Measurements from ENCODE around the gene PRICKLE4. TPM values are rescaled to one million over a fixed set of nuclear protein-coding genes. Genes with fewer than 3 reads are reported as not detected.
A peak's percentile ranks its signal among the peaks of the same experiment; 100 is the strongest.

PRICKLE4 gene
- total RNA-seq, 1 donor = not detected

DNA sequence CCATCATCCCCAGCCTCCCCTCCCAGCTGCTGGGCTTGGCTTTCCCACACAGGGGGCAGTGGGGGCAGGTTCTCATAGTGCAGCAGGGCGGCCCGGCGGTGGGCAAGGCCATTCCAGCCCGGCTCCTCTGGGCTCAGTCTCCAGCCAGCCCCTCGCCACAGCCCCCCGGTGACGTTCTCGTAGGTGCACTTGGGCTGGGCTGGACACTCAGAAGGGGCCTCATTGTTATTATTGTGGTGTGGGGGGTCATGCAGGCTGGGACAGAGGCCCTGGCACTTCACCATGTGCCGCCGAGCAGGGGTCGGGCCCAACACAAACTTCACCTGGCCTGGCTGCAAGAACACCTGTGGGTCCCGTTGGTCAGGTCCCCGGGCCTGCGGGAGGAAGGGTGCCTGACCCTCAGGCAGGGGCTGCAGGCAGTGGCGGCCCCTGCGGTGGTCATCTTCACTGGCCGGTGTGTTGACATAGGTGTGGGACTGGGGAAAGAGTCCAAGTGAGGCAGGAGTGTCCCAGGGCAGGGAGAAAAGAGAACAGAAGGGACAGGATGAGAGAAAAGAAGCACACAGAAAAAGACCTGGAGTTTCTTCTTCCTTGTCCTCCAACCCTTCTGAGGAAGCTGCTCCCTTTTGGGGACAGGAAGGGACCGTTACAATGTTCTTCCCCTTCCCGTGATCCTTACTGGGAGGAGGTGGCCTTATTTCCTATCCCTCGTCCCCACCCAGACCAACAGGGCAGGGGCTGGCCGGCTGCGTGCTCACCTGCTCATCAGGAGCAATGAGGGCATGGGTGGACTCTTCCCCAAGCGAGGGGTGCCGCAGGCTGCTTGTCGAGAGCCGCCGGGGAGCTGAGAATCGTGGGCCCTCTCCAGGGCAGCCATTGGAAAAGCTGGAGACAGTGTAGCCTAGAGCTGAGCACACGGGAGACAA lies 9.3 kb upstream of the PRICKLE4 start:
- Histone ChIP-seq H3K4me2 (ENCODE audit: insufficient read depth, low read length) (no peak overlapping the region), H3K36me3 (ENCODE audit: insufficient read depth, low read length) (peaks cover 38% of the 10 kb centered on the region), H2AFZ (ENCODE audit: low read length) (no peak overlapping the region), H3K9me3 (ENCODE audit: low read depth, low read length) (no peaks in the 10 kb centered on the region), H3K4me1 (ENCODE audit: insufficient read depth, low read length) (peaks cover 6% of the 10 kb centered on the region), H3K27me3 (ENCODE audit: insufficient read depth, low read length) (no peaks in the 10 kb centered on the region), H4K20me1 (ENCODE audit: insufficient read depth, low read length) (peaks cover 5% of the 10 kb centered on the region), H3K79me2 (ENCODE audit: insufficient read depth, low read length) (no peaks in the 10 kb centered on the region), H3K4me3 (ENCODE audit: insufficient read depth, low read length) (no peak overlapping the region), H3K27ac (ENCODE audit: low read depth, low read length) (no peak overlapping the region)
- peak; percentile 68 for DNase-seq (ENCODE audit: insufficient read length, low spot score, missing footprints)
- TF ChIP-seq CTCF (IDR thresholded peaks at IDR 0.05; ENCODE audit: extremely low read depth, low read depth, low read length) = no peak

DNA sequence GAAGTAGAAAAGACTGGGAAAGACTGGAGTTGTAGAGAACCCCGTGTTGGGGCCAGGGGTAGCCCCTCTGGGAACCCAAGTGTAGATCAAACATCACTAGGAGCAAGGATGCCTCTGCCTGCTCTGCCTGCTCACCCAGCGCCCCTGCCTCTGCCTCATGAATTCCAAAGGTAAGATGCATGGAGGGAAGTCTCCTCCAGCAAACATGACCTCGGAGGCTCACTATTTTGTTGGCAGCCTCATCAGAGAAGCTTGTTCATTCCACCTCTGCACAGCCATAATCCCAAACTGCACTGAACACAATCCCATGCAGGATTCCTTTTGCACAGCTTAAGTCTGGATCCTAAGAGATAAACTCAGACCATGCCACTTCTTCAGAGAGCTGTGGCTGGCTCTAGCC lies 5.7 kb upstream of the PRICKLE4 start:
- Histone ChIP-seq H3K27me3 (ENCODE audit: insufficient read depth, low read length) (no peaks in the 10 kb centered on the region), H2AFZ (ENCODE audit: low read length) (no peak overlapping the region), H3K9me3 (ENCODE audit: low read depth, low read length) (no peaks in the 10 kb centered on the region), H3K27ac (ENCODE audit: low read depth, low read length) (no peak overlapping the region), H3K4me2 (ENCODE audit: insufficient read depth, low read length) (no peak overlapping the region), H3K4me1 (ENCODE audit: insufficient read depth, low read length) (peaks cover 8% of the 10 kb centered on the region), H3K4me3 (ENCODE audit: insufficient read depth, low read length) (no peak overlapping the region), H4K20me1 (ENCODE audit: insufficient read depth, low read length) (peaks cover 5% of the 10 kb centered on the region), H3K79me2 (ENCODE audit: insufficient read depth, low read length) (peaks cover 7% of the 10 kb centered on the region), H3K36me3 (ENCODE audit: insufficient read depth, low read length) (peaks cover 51% of the 10 kb centered on the region)
- DNase-seq (ENCODE audit: insufficient read length, low spot score, missing footprints) = peak; percentile 75
- TF ChIP-seq CTCF (IDR thresholded peaks at IDR 0.05; ENCODE audit: extremely low read depth, low read depth, low read length) = no peak

DNA sequence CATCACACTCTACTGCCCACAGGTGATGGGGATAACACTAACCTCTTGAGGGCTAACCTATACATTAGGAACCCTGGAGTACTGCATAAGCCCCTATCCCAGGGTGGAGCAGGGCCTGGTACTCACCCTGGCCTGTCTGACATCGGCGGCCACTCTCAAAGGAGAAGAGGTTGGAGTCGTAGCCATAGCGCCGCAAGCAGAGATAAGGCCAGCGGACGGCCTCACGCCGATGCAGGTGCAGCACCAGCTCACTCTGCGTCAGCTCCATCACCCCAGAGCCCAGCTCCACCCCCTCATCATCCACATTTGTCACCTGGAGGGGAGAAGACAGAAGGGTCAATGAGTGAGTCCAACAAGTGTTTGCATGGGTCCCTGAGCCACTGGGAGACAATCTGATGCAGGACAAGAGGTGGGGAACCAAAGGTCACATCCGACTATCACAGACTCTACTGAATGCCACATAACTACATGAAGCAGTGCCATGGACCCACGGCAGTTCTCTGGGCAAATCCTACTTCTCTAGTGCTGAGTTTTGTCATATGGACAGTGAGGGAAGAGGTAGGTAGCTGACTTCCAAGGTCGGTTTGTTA lies 5.2 kb upstream of the PRICKLE4 start:
- no peak overlapping the region for H3K27ac ChIP-seq (ENCODE audit: low read depth, low read length)
- H3K36me3 ChIP-seq (ENCODE audit: insufficient read depth, low read length) = peaks cover 51% of the 10 kb centered on the region
- no peaks in the 10 kb centered on the region for H3K27me3 ChIP-seq (ENCODE audit: insufficient read depth, low read length)
- H3K4me1 ChIP-seq (ENCODE audit: insufficient read depth, low read length) = peaks cover 8% of the 10 kb centered on the region
- peaks cover 7% of the 10 kb centered on the region for H3K79me2 ChIP-seq (ENCODE audit: insufficient read depth, low read length)
- H2AFZ ChIP-seq (ENCODE audit: low read length) = no peak overlapping the region
- peak; percentile 58 for DNase-seq (ENCODE audit: insufficient read length, low spot score, missing footprints)
- no peak for TF ChIP-seq CTCF (IDR thresholded peaks at IDR 0.05; ENCODE audit: extremely low read depth, low read depth, low read length)
- no peaks in the 10 kb centered on the region for H3K9me3 ChIP-seq (ENCODE audit: low read depth, low read length)
- H3K4me3 ChIP-seq (ENCODE audit: insufficient read depth, low read length) = no peak overlapping the region
- H3K4me2 ChIP-seq (ENCODE audit: insufficient read depth, low read length) = no peak overlapping the region
- peaks cover 5% of the 10 kb centered on the region for H4K20me1 ChIP-seq (ENCODE audit: insufficient read depth, low read length)
